ENCODE results near the gene FBXL17. TPM values are rescaled to one million over a fixed set of nuclear protein-coding genes. Genes with fewer than 3 reads are reported as not detected.
A peak's percentile ranks its signal among the peaks of the same experiment; 100 is the strongest.

Gene FBXL17
- total RNA-seq, 2 experiments from 2014 or later = 9.6 to 9.8 TPM

- no peaks in the 10 kb centered on the region for H3K9me3 Mint-ChIP-seq
- H3K27ac Mint-ChIP-seq = no peak overlapping the region
- no peak overlapping the region for H3K4me3 Mint-ChIP-seq
- no peak for DNase-seq
- ChIA-PET POLR2A (no interaction called here), CTCF (no interaction called here)
- no peaks in the 10 kb centered on the region for H3K27me3 Mint-ChIP-seq
- no peaks in the 10 kb centered on the region for H3K4me1 Mint-ChIP-seq
- no peaks in the 10 kb centered on the region for H3K36me3 Mint-ChIP-seq (ENCODE audit: low read depth)
Observed at GRCh38 chr5:108060340-108060739, 321.6 kb downstream of the FBXL17 start.

- no peaks in the 10 kb centered on the region for H3K36me3 Mint-ChIP-seq (ENCODE audit: low read depth)
- H3K27ac Mint-ChIP-seq = no peak overlapping the region
- DNase-seq = no peak
- H3K4me3 Mint-ChIP-seq = no peak overlapping the region
- H3K27me3 Mint-ChIP-seq = no peaks in the 10 kb centered on the region
- peaks cover 3% of the 10 kb centered on the region for H3K9me3 Mint-ChIP-seq
- CTCF ChIA-PET = no interaction called here
- peaks cover under 1% of the 10 kb centered on the region for H3K4me1 Mint-ChIP-seq
- POLR2A ChIA-PET = no interaction called here
Observed at GRCh38 chr5:108059334-108059733, 322.6 kb downstream of the FBXL17 start.

GRCh38 chr5:108054349-108054748 is 327.5 kb downstream of the FBXL17 start:
- no peaks in the 10 kb centered on the region for H3K27me3 Mint-ChIP-seq

GRCh38 chr5:108046955-108047670 is 334.8 kb downstream of the FBXL17 start:
- DNase-seq = no peak
- H3K4me1 Mint-ChIP-seq = no peaks in the 10 kb centered on the region

More at GRCh38 chr5:108054349-108054748, 327.5 kb downstream of the FBXL17 start:
- no peak for DNase-seq
- Mint-ChIP-seq H3K9me3 (peaks cover 36% of the 10 kb centered on the region), H3K4me1 (peaks cover 5% of the 10 kb centered on the region), H3K36me3 (ENCODE audit: low read depth) (peaks cover 23% of the 10 kb centered on the region), H3K4me3 (no peak overlapping the region), H3K27ac (no peak overlapping the region)
- ChIA-PET POLR2A (no interaction called here), CTCF (no interaction called here)

GRCh38 chr5:108036482-108036881 is 345.4 kb downstream of the FBXL17 start:
- Mint-ChIP-seq H3K4me1 (no peaks in the 10 kb centered on the region), H3K27ac (no peak overlapping the region), H3K4me3 (no peak overlapping the region), H3K36me3 (ENCODE audit: low read depth) (no peaks in the 10 kb centered on the region), H3K9me3 (peaks cover 2% of the 10 kb centered on the region), H3K27me3 (no peaks in the 10 kb centered on the region)
- ChIA-PET POLR2A (no interaction called here), CTCF (interaction anchor here (1.1 kb wide), 1 partner anchor 46 kb away, joined by 3 read pairs; no protein-coding TSS in a partner anchor)
- no peak for DNase-seq

More at GRCh38 chr5:108046955-108047670, 334.8 kb downstream of the FBXL17 start:
- H3K27me3 Mint-ChIP-seq = no peaks in the 10 kb centered on the region
- peaks cover 13% of the 10 kb centered on the region for H3K36me3 Mint-ChIP-seq (ENCODE audit: low read depth)
- no peak overlapping the region for H3K4me3 Mint-ChIP-seq
- peaks cover 28% of the 10 kb centered on the region for H3K9me3 Mint-ChIP-seq
- no peak overlapping the region for H3K27ac Mint-ChIP-seq
- POLR2A ChIA-PET = no interaction called here
- CTCF ChIA-PET = no interaction called here

GRCh38 chr5:108028883-108029282 is 353.0 kb downstream of the FBXL17 start:
- Mint-ChIP-seq H3K4me1 (no peaks in the 10 kb centered on the region), H3K4me3 (no peak overlapping the region), H3K27ac (no peak overlapping the region), H3K27me3 (no peaks in the 10 kb centered on the region), H3K36me3 (ENCODE audit: low read depth) (no peaks in the 10 kb centered on the region), H3K9me3 (peaks cover under 1% of the 10 kb centered on the region)
- ChIA-PET CTCF (interaction anchor here (0.9 kb wide), 1 partner anchor 10 kb away, joined by 3 read pairs; no protein-coding TSS in a partner anchor), POLR2A (no interaction called here)
- DNase-seq = no peak

- Mint-ChIP-seq H3K4me1 (no peaks in the 10 kb centered on the region), H3K9me3 (no peaks in the 10 kb centered on the region), H3K27ac (no peak overlapping the region), H3K4me3 (no peak overlapping the region), H3K27me3 (no peaks in the 10 kb centered on the region), H3K36me3 (ENCODE audit: low read depth) (no peaks in the 10 kb centered on the region)
- ChIA-PET CTCF (interaction anchor here (0.9 kb wide), 1 partner anchor 10 kb away, joined by 3 read pairs; no protein-coding TSS in a partner anchor), POLR2A (no interaction called here)
- no peak for DNase-seq
Observed at GRCh38 chr5:108028412-108028811, 353.5 kb downstream of the FBXL17 start.

- no peaks in the 10 kb centered on the region for H3K9me3 Mint-ChIP-seq
- no peaks in the 10 kb centered on the region for H3K27me3 Mint-ChIP-seq
- no peak overlapping the region for H3K4me3 Mint-ChIP-seq
- no peak for DNase-seq
- H3K4me1 Mint-ChIP-seq = no peaks in the 10 kb centered on the region
- H3K36me3 Mint-ChIP-seq (ENCODE audit: low read depth) = no peaks in the 10 kb centered on the region
- CTCF ChIA-PET = no interaction called here
- POLR2A ChIA-PET = no interaction called here
- no peak overlapping the region for H3K27ac Mint-ChIP-seq
Observed at GRCh38 chr5:108025957-108026356, 355.9 kb downstream of the FBXL17 start.

- H3K36me3 Mint-ChIP-seq (ENCODE audit: low read depth) = no peaks in the 10 kb centered on the region
- no peak overlapping the region for H3K27ac Mint-ChIP-seq
- H3K27me3 Mint-ChIP-seq = no peaks in the 10 kb centered on the region
- no peak overlapping the region for H3K4me3 Mint-ChIP-seq
- CTCF ChIA-PET = no interaction called here
- no peaks in the 10 kb centered on the region for H3K9me3 Mint-ChIP-seq
- no peak for DNase-seq
- POLR2A ChIA-PET = no interaction called here
- H3K4me1 Mint-ChIP-seq = no peaks in the 10 kb centered on the region
Observed at GRCh38 chr5:108024986-108025385, 356.9 kb downstream of the FBXL17 start.

GRCh38 chr5:108016101-108016500 is 365.8 kb downstream of the FBXL17 start:
- DNase-seq = no peak
- no peaks in the 10 kb centered on the region for H3K27me3 Mint-ChIP-seq
- no peaks in the 10 kb centered on the region for H3K9me3 Mint-ChIP-seq
- H3K4me1 Mint-ChIP-seq = peaks cover 9% of the 10 kb centered on the region
- H3K27ac Mint-ChIP-seq = no peak overlapping the region
- ChIA-PET CTCF (no interaction called here), POLR2A (no interaction called here)
- H3K4me3 Mint-ChIP-seq = no peak overlapping the region
- no peaks in the 10 kb centered on the region for H3K36me3 Mint-ChIP-seq (ENCODE audit: low read depth)

GRCh38 chr5:108006791-108007190 is 375.1 kb downstream of the FBXL17 start:
- DNase-seq = no peak
- Mint-ChIP-seq H3K4me1 (peaks cover 17% of the 10 kb centered on the region), H3K27ac (no peak overlapping the region), H3K9me3 (no peaks in the 10 kb centered on the region), H3K36me3 (ENCODE audit: low read depth) (peaks cover 1% of the 10 kb centered on the region), H3K4me3 (no peak overlapping the region), H3K27me3 (no peaks in the 10 kb centered on the region)
- ChIA-PET POLR2A (no interaction called here), CTCF (no interaction called here)

- Mint-ChIP-seq H3K4me1 (peaks cover 17% of the 10 kb centered on the region), H3K27ac (peak overlapping the region; percentile 84), H3K4me3 (peak overlapping the region; percentile 6), H3K9me3 (no peaks in the 10 kb centered on the region), H3K36me3 (ENCODE audit: low read depth) (peaks cover 5% of the 10 kb centered on the region), H3K27me3 (no peaks in the 10 kb centered on the region)
- ChIA-PET CTCF (no interaction called here), POLR2A (no interaction called here)
- peak; percentile 65 for DNase-seq
Observed at GRCh38 chr5:108003178-108003577, 378.7 kb downstream of the FBXL17 start.

- no peaks in the 10 kb centered on the region for H3K9me3 Mint-ChIP-seq
- peaks cover 5% of the 10 kb centered on the region for H3K36me3 Mint-ChIP-seq (ENCODE audit: low read depth)
- ChIA-PET CTCF (no interaction called here), POLR2A (no interaction called here)
- no peaks in the 10 kb centered on the region for H3K27me3 Mint-ChIP-seq
- no peak overlapping the region for H3K27ac Mint-ChIP-seq
- no peak overlapping the region for H3K4me3 Mint-ChIP-seq
- DNase-seq = no peak
- H3K4me1 Mint-ChIP-seq = peaks cover 22% of the 10 kb centered on the region
Observed at GRCh38 chr5:108001222-108001621, 380.7 kb downstream of the FBXL17 start.

GRCh38 chr5:107997338-107997980 is 384.4 kb downstream of the FBXL17 start:
- no peaks in the 10 kb centered on the region for H3K9me3 Mint-ChIP-seq
- peaks cover 8% of the 10 kb centered on the region for H3K4me1 Mint-ChIP-seq
- ChIA-PET CTCF (no interaction called here), POLR2A (no interaction called here)
- no peak overlapping the region for H3K4me3 Mint-ChIP-seq
- no peak for DNase-seq
- peaks cover 4% of the 10 kb centered on the region for H3K36me3 Mint-ChIP-seq (ENCODE audit: low read depth)
- no peak overlapping the region for H3K27ac Mint-ChIP-seq
- H3K27me3 Mint-ChIP-seq = no peaks in the 10 kb centered on the region

Data from activated CD4-positive, alpha-beta T cell treated with anti-CD3 and anti-CD28 coated beads, Interleukin-2, amount 10 ng/mL, durations not matched to agents 7 days and 5 days (primary cell).